B cell (primary cell): ENCODE results near the gene IKZF3. TPM values are rescaled to one million over a fixed set of nuclear protein-coding genes. Genes with fewer than 3 reads are reported as not detected.

Experiments
- ATAC-seq: fragments of 200-7000 bp; cut with Tn5 transposase; one replicate; pipeline ENCODE4 v1.10.0; 2021; ENCODE audit warnings: low read depth, mild to moderate bottlenecking, moderate number of reproducible peaks, moderate library complexity
- CTCF ChIA-PET: fragments of 350-600 bp; sonication (Branson Sonifier 250); formaldehyde crosslinking; loops from one replicate; lab custom pipeline; 2021; ENCODE audit warnings: antibody characterized with exemption, inconsistent platforms; lab: Charles Lee
- POLR2A ChIA-PET: fragments of 350-600 bp; sonication (Branson Sonifier 250); formaldehyde crosslinking; loops from one replicate; lab custom pipeline; 2021; ENCODE audit warnings: antibody characterized with exemption; lab: Charles Lee
- DNase-seq: peaks from one replicate; pipeline ENCODE4 v3.0.0; 2013
- H2AFZ ChIP-seq: 2 replicates; pipeline ENCODE4 v1.6.1; 2012; ENCODE audit warnings: mild to moderate bottlenecking, low read depth, low read length; ENCODE audit not compliant: insufficient read depth, poor library complexity, severe bottlenecking
- H3K27ac ChIP-seq, 2 donors: 1 replicate in 1 of 2; 2 replicates in 1 of 2; pipeline ENCODE4 v1.5.1; 2012 to 2013; ENCODE audit warnings: low read length in 2 of 2, mild to moderate bottlenecking in 2 of 2, moderate library complexity in 1 of 2
- H3K27me3 ChIP-seq, 4 experiments: fragments of 200-600 bp in 1 of 4; sonication (generic) in 1 of 4; replicated peaks in 1 of 4; 1 replicate in 2 of 4; 2 replicates in 2 of 4; pipeline versions ENCODE4 v1.6.1 to v1.7.0; 2013 to 2016; ENCODE audit warnings: low read length in 3 of 4, mild to moderate bottlenecking in 2 of 4, mixed read lengths in 1 of 4, moderate library complexity in 1 of 4; ENCODE audit not compliant: insufficient read depth in 4 of 4, control insufficient read depth in 3 of 4; ENCODE audit errors: control extremely low read depth in 1 of 4
- H3K36me3 ChIP-seq, 2 experiments: replicated peaks in 1 of 2; 1 replicate in 1 of 2; 2 replicates in 1 of 2; pipeline versions ENCODE4 v1.6.1 to v1.7.1; 2013; ENCODE audit warnings: low read length in 1 of 2; ENCODE audit not compliant: insufficient read depth in 2 of 2, control insufficient read depth in 1 of 2; ENCODE audit errors: control extremely low read depth in 1 of 2, extremely low read depth in 1 of 2
- H3K4me1 ChIP-seq, 2 donors: fragments of 200-600 bp in 1 of 2; sonication (generic) in 1 of 2; 1 replicate in 1 of 2; 2 replicates in 1 of 2; pipeline versions ENCODE4 v1.5.1 to v1.6.1; 2013 to 2017; ENCODE audit warnings: low read length in 2 of 2; ENCODE audit not compliant: control insufficient read depth in 2 of 2, insufficient read depth in 2 of 2
- H3K4me2 ChIP-seq: replicated peaks from 2 replicates; pipeline ENCODE3; 2012; ENCODE audit warnings: mild to moderate bottlenecking, low read depth, low read length; ENCODE audit not compliant: poor library complexity, severe bottlenecking
- H3K4me3 ChIP-seq, 5 experiments: fragments of 200-600 bp in 1 of 5; sonication (generic) in 1 of 5; 1 replicate in 3 of 5; 2 replicates in 2 of 5; pipeline versions ENCODE4 v1.5.1 to v1.7.0; 2011 to 2016; ENCODE audit warnings: low read length in 4 of 5, mild to moderate bottlenecking in 4 of 5, low read depth in 2 of 5, control low read depth in 1 of 5, moderate library complexity in 1 of 5; ENCODE audit not compliant: insufficient read depth in 1 of 5; ENCODE audit errors: control extremely low read depth in 1 of 5, extremely low read depth in 1 of 5
- H3K79me2 ChIP-seq: fragments of 200-600 bp; sonication (generic); one replicate; pipeline ENCODE4 v1.6.0; 2016; ENCODE audit warnings: low read length; ENCODE audit not compliant: control insufficient read depth, insufficient read depth
- H3K9ac ChIP-seq: fragments of 200-600 bp; sonication (generic); 2 replicates; pipeline ENCODE4 v1.6.1; 2017; ENCODE audit warnings: mild to moderate bottlenecking, low read length, moderate library complexity
- H3K9me3 ChIP-seq, 3 donors: one replicate each; pipeline versions ENCODE4 v1.6.1 to v1.7.1; 2013; ENCODE audit warnings: low read length in 2 of 3; ENCODE audit not compliant: control insufficient read depth in 2 of 3, insufficient read depth in 1 of 3; ENCODE audit errors: control extremely low read depth in 1 of 3
- H4K20me1 ChIP-seq: 2 replicates; pipeline ENCODE4 v1.6.0; 2012; ENCODE audit warnings: mild to moderate bottlenecking, low read length; ENCODE audit not compliant: insufficient read depth, control insufficient read depth, poor library complexity, severe bottlenecking
- H3K27ac Mint-ChIP-seq: one replicate; pipeline ENCODE4 v1.8.0; 2021; ENCODE audit warnings: mixed read lengths
- H3K27me3 Mint-ChIP-seq: one replicate; pipeline ENCODE4 v1.8.0; 2021; ENCODE audit warnings: mixed read lengths
- H3K4me1 Mint-ChIP-seq: one replicate; pipeline ENCODE4 v1.8.0; 2021; ENCODE audit warnings: mixed read lengths
- H3K4me3 Mint-ChIP-seq: one replicate; pipeline ENCODE4 v1.8.0; 2021; ENCODE audit warnings: mixed read lengths
- H3K9me3 Mint-ChIP-seq: one replicate; pipeline ENCODE4 v1.8.0; 2022; ENCODE audit warnings: mixed read lengths; ENCODE audit not compliant: insufficient read depth
- CTCF ChIP-seq: fragments of 200-600 bp; IDR thresholded peaks from one replicate; pipeline ENCODE4 v1.8.0; 2022; ENCODE audit warnings: antibody characterized with exemption, mild to moderate bottlenecking
- EZH2 ChIP-seq: IDR thresholded peaks from 2 replicates; pipeline ENCODE4 v1.6.1; 2012; ENCODE audit warnings: borderline replicate concordance, low read depth, mild to moderate bottlenecking, moderate library complexity, low read length; ENCODE audit not compliant: insufficient read depth, poor library complexity, severe bottlenecking
- WGBS: methylation state at CpG from one replicate; pipeline ENCODE4 v1.1.5; 2013; ENCODE audit warnings: missing lambda C conversion rate; ENCODE audit not compliant: insufficient coverage; 5-methylcytosine and 5-hydroxymethylcytosine counted together
- intact Hi-C: fragments of 100-400 bp; cut with micrococcal nuclease; formaldehyde crosslinking; loops from one replicate; pipeline ENCODE4 v1.10.0; 2022
- polyA plus RNA-seq: library from polyadenylated mRNA; depleted of rRNA; stranded (reverse); fragments of >200 nt; gene quantifications from 2 replicates; pipeline ENCODE4 v1.2.3, GENCODE V29; 2012
- total RNA-seq, 2 donors: library from RNA; stranded (reverse); fragments of 120-200 nt in 1 of 2; gene quantifications; 1 replicate in 1 of 2; 2 replicates in 1 of 2; pipeline versions ENCODE4 v1.2.3 to v1.2.4, GENCODE V29; 2013 to 2022

Gene IKZF3
- total and polyA plus RNA-seq, 2 donors (not counting 1 experiment from before 2014, with no cell fraction given), result 63.0 to 178 TPM

- H3K9me3 ChIP-seq, result peaks cover 0 to 17% (median 5%) of the 10 kb centered on the region in 3 donors
- Mint-ChIP-seq H3K27me3 (no peaks in the 10 kb centered on the region), H3K27ac (peak overlapping the region; percentile 57), H3K4me3 (no peak overlapping the region), H3K4me1 (peaks cover 62% of the 10 kb centered on the region), H3K9me3 (no peaks in the 10 kb centered on the region)
- H3K9ac ChIP-seq, result no peak overlapping the region
- H3K79me2 ChIP-seq, result peaks cover 30% of the 10 kb centered on the region
- H3K36me3 ChIP-seq, result no peaks in the 10 kb centered on the region
- no CpG with 5 or more reads among the region's 1 CpG for WGBS
- CTCF ChIA-PET, result interaction anchor here (1.4 to 4.6 kb wide), 5 partner anchors 22 to 250 kb away, joined by 4 to 73 read pairs (median 16); partner anchors contain the start of gene PSMD3
- no peak overlapping the region for H2AFZ ChIP-seq
- peaks cover 51 to 65% of the 10 kb centered on the region in 2 donors for H3K4me1 ChIP-seq
- peak overlapping the region; percentile 47 for H3K4me2 ChIP-seq
- DNase-seq (peak; percentile 43), ATAC-seq (no peak)
- H3K27ac ChIP-seq, result peak overlapping the region; percentile 9 to 67
- H4K20me1 ChIP-seq, result no peaks in the 10 kb centered on the region
- intact Hi-C loops, result no loop called here
- POLR2A ChIA-PET, result interaction anchor here (0.6 to 1.0 kb wide), 2 partner anchors 78 to 109 kb away, joined by 4 read pairs; partner anchors contain the start of gene PSMD3
- TF ChIP-seq EZH2, result no peak
- no peak for TF ChIP-seq CTCF
- no peak overlapping the region for H3K4me3 ChIP-seq
- no peaks in the 10 kb centered on the region for H3K27me3 ChIP-seq
Observed at GRCh38 chr17:39870776-39871175, 6.7 kb upstream of the IKZF3 start.

- H3K4me2 ChIP-seq, result peak overlapping the region; percentile 87
- H3K27ac Mint-ChIP-seq, result peak overlapping the region; percentile 90
- ATAC-seq (no peak), DNase-seq (no peak)
- no peaks in the 10 kb centered on the region for H3K27me3 ChIP-seq
- no peaks in the 10 kb centered on the region for H3K36me3 ChIP-seq
- peak overlapping the region; percentile 70 for H2AFZ ChIP-seq
- ChIA-PET POLR2A (interaction anchor here (0.6 to 1.2 kb wide), 3 partner anchors 112 to 416 kb away, joined by 3 to 9 read pairs (median 4); no protein-coding TSS in a partner anchor), CTCF (interaction anchor here (1.0 to 1.4 kb wide), 4 partner anchors 9 to 247 kb away, joined by 3 to 6 read pairs (median 4); no protein-coding TSS in a partner anchor)
- H3K9me3 ChIP-seq, result peaks cover 0 to 17% (median 5%) of the 10 kb centered on the region in 3 donors
- peak overlapping the region in 1 of 5 experiments; percentile 20 for H3K4me3 ChIP-seq
- no peaks in the 10 kb centered on the region for H3K27me3 Mint-ChIP-seq
- intact Hi-C loops, result loop anchor here (5.0 kb wide), 1 partner anchor 201 kb away; the partner anchor contains the start of genes PNMT and TCAP
- H3K4me1 ChIP-seq, result peaks cover 60 to 65% of the 10 kb centered on the region in 2 donors
- H3K9me3 Mint-ChIP-seq, result no peaks in the 10 kb centered on the region
- peaks cover 39% of the 10 kb centered on the region for H3K79me2 ChIP-seq
- TF ChIP-seq EZH2 (no peak), CTCF (no peak)
- H3K4me3 Mint-ChIP-seq, result peak overlapping the region; percentile 69
- WGBS, result 83% methylated on average over 16 of the region's 17 CpGs
- peak overlapping the region; percentile 39 for H3K9ac ChIP-seq
- H3K27ac ChIP-seq, result peak overlapping the region; percentile 94 to 96
- H3K4me1 Mint-ChIP-seq, result peaks cover 71% of the 10 kb centered on the region
- no peaks in the 10 kb centered on the region for H4K20me1 ChIP-seq
Observed at GRCh38 chr17:39868554-39868942, 4.4 kb upstream of the IKZF3 start.
